Hepatocyte (in vitro differentiated cells): ENCODE data around the gene BICDL1. TPM values are rescaled to one million over a fixed set of nuclear protein-coding genes. Genes with fewer than 3 reads are reported as not detected.

Source experiments
- DNase-seq: peaks from one replicate; pipeline ENCODE4 v3.0.0-alpha.2; 2016; ENCODE audit warnings: low spot score
- H2AFZ ChIP-seq: fragments of 200-600 bp; sonication (generic); 2 replicates; pipeline ENCODE4 v1.6.0; 2016; ENCODE audit warnings: antibody characterized with exemption, mild to moderate bottlenecking
- H3K27ac ChIP-seq: fragments of 200-600 bp; sonication (generic); 2 replicates; pipeline ENCODE4 v1.5.1; 2016; ENCODE audit warnings: mild to moderate bottlenecking
- H3K27me3 ChIP-seq: fragments of 200-600 bp; sonication (generic); 2 replicates; pipeline ENCODE4 v1.6.1; 2016
- H3K36me3 ChIP-seq: fragments of 200-600 bp; sonication (generic); replicated peaks from 2 replicates; pipeline ENCODE4 v1.5.1; 2016; ENCODE audit warnings: low read depth; ENCODE audit not compliant: insufficient read depth
- H3K4me1 ChIP-seq: fragments of 200-600 bp; sonication (generic); 2 replicates; pipeline ENCODE4 v1.5.1; 2016; ENCODE audit warnings: mild to moderate bottlenecking, moderate library complexity; ENCODE audit not compliant: insufficient read depth
- H3K4me2 ChIP-seq: fragments of 200-600 bp; sonication (generic); 2 replicates; pipeline ENCODE4 v1.6.0; 2016
- H3K4me3 ChIP-seq: fragments of 200-600 bp; sonication (generic); 2 replicates; pipeline ENCODE4 v1.5.1; 2016; ENCODE audit warnings: mild to moderate bottlenecking
- H3K79me2 ChIP-seq: fragments of 200-600 bp; sonication (generic); 2 replicates; pipeline ENCODE4 v1.6.0; 2017; ENCODE audit warnings: mild to moderate bottlenecking
- H3K9me2 ChIP-seq: fragments of 200-600 bp; sonication (generic); replicated peaks from 2 replicates; pipeline ENCODE4 v1.6.0; 2017; ENCODE audit warnings: mild to moderate bottlenecking; ENCODE audit not compliant: insufficient read depth
- H3K9me3 ChIP-seq: fragments of 200-600 bp; sonication (generic); 2 replicates; pipeline ENCODE4 v1.5.1; 2016; ENCODE audit warnings: low read depth, mild to moderate bottlenecking
- H4K20me1 ChIP-seq: fragments of 200-600 bp; sonication (generic); 2 replicates; pipeline ENCODE4 v1.6.0; 2016; ENCODE audit warnings: mild to moderate bottlenecking; ENCODE audit not compliant: insufficient read depth, poor library complexity, severe bottlenecking
- CTCF ChIP-seq: fragments of 200-600 bp; sonication (generic); IDR thresholded peaks from 2 replicates; pipeline ENCODE4 v1.5.1; 2016; ENCODE audit warnings: antibody characterized with exemption, mild to moderate bottlenecking; ENCODE audit not compliant: poor library complexity
- EZH2 ChIP-seq: fragments of 200-600 bp; sonication (generic); IDR thresholded peaks from 2 replicates; pipeline ENCODE4 v1.6.1; 2016; ENCODE audit warnings: antibody characterized with exemption, mild to moderate bottlenecking, borderline replicate concordance
- EZH2phosphoT487 ChIP-seq: fragments of 200-600 bp; sonication (generic); IDR thresholded peaks from one replicate; pipeline ENCODE4 v1.6.1; 2018; ENCODE audit warnings: antibody characterized with exemption, mild to moderate bottlenecking, low read depth, moderate library complexity; ENCODE audit not compliant: unreplicated experiment, severe bottlenecking
- WGBS: methylation state at CpG from one replicate; pipeline ENCODE4 v1.1.6; 2016; ENCODE audit warnings: low lambda C conversion rate; ENCODE audit errors: missing lambda C conversion rate; 5-methylcytosine and 5-hydroxymethylcytosine counted together
- polyA plus RNA-seq: library from polyadenylated mRNA; unstranded; fragments of >200 nt; fragmentation: Nextera tagmentation; extraction: Ambion mirVana; gene quantifications from 2 replicates; pipeline ENCODE4 v1.2.1, GENCODE V29; 2016
- total RNA-seq: library from RNA; depleted of rRNA; stranded (reverse); fragments of >200 nt; gene quantifications from 2 replicates; pipeline ENCODE4 v1.2.3, GENCODE V29; 2014

The BICDL1 gene
- total and polyA plus RNA-seq, 2 experiments from 2014 or later = 10.6 to 21.9 TPM

GRCh38 chr12:120047072-120047471 is 58.0 kb downstream of the BICDL1 start:
- Histone ChIP-seq H2AFZ (no peak overlapping the region), H3K9me3 (no peaks in the 10 kb centered on the region), H3K4me3 (no peak overlapping the region), H3K27me3 (no peaks in the 10 kb centered on the region), H3K9me2 (no peaks in the 10 kb centered on the region), H3K79me2 (no peaks in the 10 kb centered on the region), H3K36me3 (no peaks in the 10 kb centered on the region), H4K20me1 (no peaks in the 10 kb centered on the region), H3K27ac (no peak overlapping the region), H3K4me2 (no peak overlapping the region), H3K4me1 (no peaks in the 10 kb centered on the region)
- no peak for DNase-seq
- TF ChIP-seq CTCF = no peak
- TF ChIP-seq EZH2 = no peak
- no peak for TF ChIP-seq EZH2phosphoT487
- 83% methylated on average over 1 of the region's 1 CpG for WGBS

GRCh38 chr12:120048263-120048662 is 59.2 kb downstream of the BICDL1 start:
- H3K36me3 ChIP-seq = no peaks in the 10 kb centered on the region
- no peaks in the 10 kb centered on the region for H3K27me3 ChIP-seq
- no peaks in the 10 kb centered on the region for H3K9me2 ChIP-seq
- no peaks in the 10 kb centered on the region for H3K79me2 ChIP-seq
- TF ChIP-seq CTCF (no peak), EZH2phosphoT487 (no peak), EZH2 (no peak)
- no peaks in the 10 kb centered on the region for H4K20me1 ChIP-seq
- no peak overlapping the region for H3K4me2 ChIP-seq
- no peak overlapping the region for H2AFZ ChIP-seq
- H3K9me3 ChIP-seq = no peaks in the 10 kb centered on the region
- no peak overlapping the region for H3K4me3 ChIP-seq
- DNase-seq = no peak
- no peak overlapping the region for H3K27ac ChIP-seq
- no peaks in the 10 kb centered on the region for H3K4me1 ChIP-seq

- no peaks in the 10 kb centered on the region for H4K20me1 ChIP-seq
Measured at GRCh38 chr12:120049426-120049825, 60.4 kb downstream of the BICDL1 start.

More at GRCh38 chr12:120049426-120049825, 60.4 kb downstream of the BICDL1 start:
- Histone ChIP-seq H3K4me1 (no peaks in the 10 kb centered on the region), H3K4me3 (no peak overlapping the region), H3K27ac (no peak overlapping the region), H3K4me2 (no peak overlapping the region), H3K79me2 (no peaks in the 10 kb centered on the region), H2AFZ (no peak overlapping the region), H3K36me3 (no peaks in the 10 kb centered on the region), H3K9me2 (no peaks in the 10 kb centered on the region), H3K27me3 (no peaks in the 10 kb centered on the region), H3K9me3 (no peaks in the 10 kb centered on the region)
- TF ChIP-seq CTCF (no peak), EZH2phosphoT487 (no peak), EZH2 (no peak)
- DNase-seq = no peak
- 78% methylated on average over 6 of the region's 6 CpGs for WGBS
